Activated CD8-positive, alpha-beta memory T cell treated with anti-CD3 and anti-CD28 coated beads, Interleukin-2, amount 50 U/mL, for 1 hour (primary cell): Measurements from ENCODE around the gene LPCAT3.

Experiments
- DNase-seq: peaks from one replicate; pipeline ENCODE4 v3.0.0-alpha.2; 2020; ENCODE audit errors: extremely low read depth

LPCAT3 gene

DNA sequence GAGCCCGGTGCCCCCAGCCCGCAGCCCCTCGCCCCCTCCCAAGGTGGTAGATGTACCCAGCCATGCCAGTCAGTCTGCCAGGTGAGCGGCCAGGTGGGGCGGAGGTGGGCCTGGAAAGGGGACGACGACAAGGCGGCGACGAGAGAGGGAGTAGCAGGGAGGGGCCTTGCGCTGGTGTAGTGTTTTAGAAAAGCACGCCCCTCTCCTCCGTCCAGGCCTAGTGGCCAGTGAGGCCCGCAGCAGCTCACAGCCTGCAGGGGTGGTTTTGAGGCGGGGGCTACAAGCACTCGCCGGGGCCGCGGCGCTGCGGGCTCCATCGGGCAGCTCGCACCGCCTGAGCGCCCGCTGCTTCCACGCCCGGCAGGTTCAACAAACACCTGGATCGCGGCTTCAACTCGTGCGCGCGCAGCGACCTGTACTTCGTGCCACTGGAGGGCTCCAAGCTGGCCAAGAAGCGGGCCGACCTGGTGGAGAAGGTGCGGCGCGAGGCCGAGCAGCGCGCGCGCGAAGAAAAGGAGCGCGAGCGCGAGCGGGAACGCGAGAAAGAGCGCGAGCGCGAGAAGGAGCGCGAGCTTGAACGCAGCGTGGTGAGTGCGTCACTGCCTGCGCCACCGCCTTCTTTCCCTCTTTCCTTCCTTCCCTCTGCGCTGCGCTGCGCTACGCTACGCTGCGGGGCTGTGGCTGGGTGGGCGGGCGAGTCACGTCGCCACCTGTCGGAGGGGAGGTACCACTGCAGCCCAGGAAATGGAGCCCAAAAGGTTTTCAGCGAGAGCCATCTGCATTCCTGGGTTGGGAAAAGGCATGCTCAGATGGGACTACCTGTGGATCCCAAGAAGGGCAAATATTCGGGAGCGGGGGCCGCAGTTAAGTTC is 80.6 kb downstream of the LPCAT3 start:
- DNase-seq: peak; percentile 79

DNA sequence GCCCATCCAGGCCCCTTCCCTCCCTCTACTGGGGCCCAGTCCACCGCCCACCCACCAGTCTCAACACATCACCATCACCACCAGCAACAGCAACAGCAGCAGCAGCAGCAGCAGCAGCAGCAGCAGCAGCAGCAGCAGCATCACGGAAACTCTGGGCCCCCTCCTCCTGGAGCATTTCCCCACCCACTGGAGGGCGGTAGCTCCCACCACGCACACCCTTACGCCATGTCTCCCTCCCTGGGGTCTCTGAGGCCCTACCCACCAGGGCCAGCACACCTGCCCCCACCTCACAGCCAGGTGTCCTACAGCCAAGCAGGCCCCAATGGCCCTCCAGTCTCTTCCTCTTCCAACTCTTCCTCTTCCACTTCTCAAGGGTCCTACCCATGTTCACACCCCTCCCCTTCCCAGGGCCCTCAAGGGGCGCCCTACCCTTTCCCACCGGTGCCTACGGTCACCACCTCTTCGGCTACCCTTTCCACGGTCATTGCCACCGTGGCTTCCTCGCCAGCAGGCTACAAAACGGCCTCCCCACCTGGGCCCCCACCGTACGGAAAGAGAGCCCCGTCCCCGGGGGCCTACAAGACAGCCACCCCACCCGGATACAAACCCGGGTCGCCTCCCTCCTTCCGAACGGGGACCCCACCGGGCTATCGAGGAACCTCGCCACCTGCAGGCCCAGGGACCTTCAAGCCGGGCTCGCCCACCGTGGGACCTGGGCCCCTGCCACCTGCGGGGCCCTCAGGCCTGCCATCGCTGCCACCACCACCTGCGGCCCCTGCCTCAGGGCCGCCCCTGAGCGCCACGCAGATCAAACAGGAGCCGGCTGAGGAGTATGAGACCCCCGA is 81.4 kb downstream of the LPCAT3 start:
- no peak for DNase-seq

DNA sequence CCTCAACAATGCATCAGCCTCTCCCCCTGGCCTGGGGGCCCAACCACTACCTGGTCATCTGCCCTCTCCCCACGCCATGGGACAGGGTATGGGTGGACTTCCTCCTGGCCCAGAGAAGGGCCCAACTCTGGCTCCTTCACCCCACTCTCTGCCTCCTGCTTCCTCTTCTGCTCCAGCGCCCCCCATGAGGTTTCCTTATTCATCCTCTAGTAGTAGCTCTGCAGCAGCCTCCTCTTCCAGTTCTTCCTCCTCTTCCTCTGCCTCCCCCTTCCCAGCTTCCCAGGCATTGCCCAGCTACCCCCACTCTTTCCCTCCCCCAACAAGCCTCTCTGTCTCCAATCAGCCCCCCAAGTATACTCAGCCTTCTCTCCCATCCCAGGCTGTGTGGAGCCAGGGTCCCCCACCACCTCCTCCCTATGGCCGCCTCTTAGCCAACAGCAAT is 82.1 kb downstream of the LPCAT3 start:
- no peak for DNase-seq

DNA sequence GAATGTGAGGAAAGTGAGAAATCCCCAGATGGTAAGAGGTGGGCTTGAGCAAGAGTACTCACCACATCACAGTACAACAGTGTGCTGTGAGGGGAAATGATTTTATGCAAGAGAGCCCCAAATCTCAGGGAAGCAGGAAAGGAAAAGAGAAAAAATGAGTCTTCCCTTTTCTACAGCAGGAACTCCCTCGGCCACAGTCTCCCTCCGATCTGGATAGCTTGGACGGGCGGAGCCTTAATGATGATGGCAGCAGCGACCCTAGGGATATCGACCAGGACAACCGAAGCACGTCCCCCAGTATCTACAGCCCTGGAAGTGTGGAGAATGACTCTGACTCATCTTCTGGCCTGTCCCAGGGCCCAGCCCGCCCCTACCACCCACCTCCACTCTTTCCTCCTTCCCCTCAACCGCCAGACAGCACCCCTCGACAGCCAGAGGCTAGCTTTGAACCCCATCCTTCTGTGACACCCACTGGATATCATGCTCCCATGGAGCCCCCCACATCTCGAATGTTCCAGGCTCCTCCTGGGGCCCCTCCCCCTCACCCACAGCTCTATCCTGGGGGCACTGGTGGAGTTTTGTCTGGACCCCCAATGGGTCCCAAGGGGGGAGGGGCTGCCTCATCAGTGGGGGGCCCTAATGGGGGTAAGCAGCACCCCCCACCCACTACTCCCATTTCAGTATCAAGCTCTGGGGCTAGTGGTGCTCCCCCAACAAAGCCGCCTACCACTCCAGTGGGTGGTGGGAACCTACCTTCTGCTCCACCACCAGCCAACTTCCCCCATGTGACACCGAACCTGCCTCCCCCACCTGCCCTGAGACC is 82.7 kb downstream of the LPCAT3 start:
- no peak for DNase-seq

DNA sequence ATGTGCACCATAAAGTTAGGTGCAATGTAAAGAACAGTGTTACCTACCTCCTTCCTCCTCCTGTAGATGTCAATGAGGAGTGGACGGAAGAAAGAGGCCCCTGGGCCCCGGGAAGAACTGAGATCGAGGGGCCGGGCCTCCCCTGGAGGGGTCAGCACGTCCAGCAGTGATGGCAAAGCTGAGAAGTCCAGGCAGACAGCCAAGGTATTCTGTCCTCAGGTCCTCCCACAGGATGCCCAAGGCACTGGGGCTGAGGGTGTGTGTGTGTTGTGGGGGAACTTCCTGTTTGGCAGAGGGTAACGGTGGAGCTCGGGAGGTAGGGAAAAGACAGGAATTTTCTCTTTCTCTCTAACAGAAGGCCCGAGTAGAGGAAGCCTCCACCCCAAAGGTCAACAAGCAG is 84.2 kb downstream of the LPCAT3 start:
- DNase-seq: no peak

DNA sequence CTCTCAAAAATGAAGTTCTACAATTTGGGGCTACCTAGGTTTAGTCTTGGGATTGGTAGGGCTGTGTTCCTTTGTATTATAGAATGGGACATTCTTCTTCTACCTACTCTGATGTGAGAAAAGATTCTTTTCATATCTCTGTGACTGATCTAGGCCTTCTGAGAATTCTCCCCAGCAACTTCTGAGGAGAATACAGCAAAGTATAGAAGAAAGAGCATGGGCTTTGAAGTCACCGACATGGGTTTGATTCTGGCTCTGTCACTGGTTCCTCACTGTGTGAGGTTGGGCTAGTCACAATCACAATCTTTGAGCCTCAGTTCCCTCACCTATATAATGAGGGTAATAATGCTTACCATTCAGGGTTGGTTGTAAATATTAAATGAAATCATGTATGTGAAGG is 85.5 kb downstream of the LPCAT3 start:
- DNase-seq: no peak

DNA sequence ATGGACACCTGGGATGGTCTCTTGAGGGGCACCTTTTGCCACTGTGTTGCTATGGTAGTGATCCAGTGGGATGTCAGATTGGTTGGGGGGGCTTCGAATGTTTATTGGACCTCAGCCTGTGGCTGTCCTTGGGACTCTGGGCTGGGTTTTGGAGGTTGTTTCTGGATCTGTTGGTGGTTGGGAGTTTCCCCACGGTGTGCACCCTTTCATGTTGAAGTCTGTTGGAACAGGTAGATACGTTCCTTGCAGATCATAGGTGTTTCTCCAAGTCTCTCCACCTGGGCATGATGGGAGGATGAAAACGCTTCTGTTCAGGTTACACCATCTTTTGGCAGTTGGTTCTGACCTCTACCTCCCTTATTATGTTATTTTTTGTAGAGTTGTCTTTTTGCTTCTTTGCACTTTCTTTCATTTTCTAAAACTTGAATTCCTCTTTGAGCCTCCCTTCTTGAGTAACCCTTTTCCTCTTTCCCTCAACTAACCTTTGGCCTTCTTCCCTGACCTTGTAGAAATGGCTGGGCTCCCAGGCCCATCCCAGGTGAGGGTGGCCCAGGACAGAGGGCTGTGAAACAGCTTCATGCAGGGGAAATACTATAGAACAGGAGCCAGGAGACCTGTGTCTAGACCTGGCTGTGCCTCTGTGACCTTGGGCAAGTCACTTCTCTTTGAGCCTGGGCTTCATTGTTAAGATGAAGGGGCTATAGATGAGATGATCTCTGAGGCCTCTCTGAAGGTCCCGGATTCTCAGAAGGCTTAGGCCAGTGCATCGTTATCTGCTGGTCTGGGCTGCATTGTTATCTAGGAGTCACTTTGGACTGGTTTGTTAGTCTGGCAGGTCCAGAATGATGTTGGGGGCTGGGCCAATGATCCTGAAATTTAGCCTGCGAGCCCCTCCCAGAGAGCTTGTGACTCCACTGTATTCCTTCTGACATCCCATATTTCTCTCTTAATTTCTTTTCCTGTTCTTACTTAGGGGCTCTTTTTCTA is 88.5 kb downstream of the LPCAT3 start:
- no peak for DNase-seq

DNA sequence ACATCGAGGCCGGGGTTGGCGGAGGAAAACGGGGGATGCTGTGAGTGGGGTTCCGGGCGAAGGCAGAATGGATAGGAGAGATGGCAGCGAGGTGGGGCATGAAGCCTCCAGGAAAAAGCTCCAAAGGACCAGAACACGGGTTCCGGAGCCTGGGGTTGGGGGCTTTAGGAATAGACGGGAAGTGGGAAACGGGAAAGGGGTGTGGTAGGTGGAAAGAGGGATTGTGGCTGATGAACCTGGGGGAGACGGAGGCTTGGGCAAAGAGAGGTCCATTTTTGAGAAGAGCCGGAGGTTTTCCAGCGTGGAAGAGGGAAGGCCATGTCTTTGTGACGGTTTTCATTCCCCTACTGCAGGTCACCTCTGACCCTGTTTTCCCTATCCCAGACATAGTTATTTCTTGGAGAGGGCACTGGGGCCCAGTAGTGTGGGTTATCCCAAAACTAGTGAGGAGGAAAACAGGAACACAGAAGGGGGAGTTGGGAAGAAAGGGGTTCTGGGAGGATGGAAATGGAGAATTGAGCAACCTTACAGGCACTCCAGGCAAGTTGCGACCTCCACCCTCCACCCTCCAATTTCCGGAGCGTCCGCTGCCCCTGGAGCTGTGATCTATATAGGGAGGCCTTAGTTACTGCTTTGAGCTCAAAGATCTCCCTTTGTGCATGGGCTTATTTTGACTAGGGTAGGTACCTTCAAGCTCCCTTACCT is 89.4 kb downstream of the LPCAT3 start:
- no peak for DNase-seq

DNA sequence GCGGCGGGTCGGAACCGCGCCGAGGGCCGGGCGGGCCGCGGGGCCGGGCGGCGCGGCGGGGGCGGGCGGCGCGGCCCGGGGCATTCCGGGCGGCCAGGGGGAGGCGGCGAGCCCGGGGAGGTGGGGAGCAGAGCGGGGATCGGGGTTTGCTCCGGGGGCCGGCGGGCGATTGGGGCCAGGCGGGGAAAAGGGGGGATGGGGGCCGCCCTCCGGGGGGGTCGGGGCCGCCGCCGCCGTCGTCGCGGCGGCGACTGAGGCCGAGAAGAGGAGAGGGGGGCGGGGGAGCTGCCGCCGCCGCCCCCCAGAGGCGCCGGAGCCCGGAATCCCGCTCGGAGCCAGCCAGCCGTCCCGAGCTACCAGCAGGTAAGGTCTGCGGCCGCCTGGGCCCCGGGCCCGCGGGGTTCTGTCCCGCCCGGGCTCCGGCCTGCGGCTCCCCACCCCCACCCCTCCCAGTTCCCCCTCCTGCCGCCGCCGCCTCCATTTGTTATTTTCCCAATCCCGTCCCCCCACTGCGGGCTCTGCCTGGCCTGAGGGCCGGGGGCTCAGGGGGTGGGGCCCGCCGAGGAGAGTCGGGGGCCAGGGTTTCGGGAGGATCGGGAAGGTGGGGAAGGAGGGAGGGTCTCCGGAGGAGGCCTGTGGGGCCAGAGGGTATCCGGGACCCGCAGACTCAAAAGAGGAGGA is 90.1 kb downstream of the LPCAT3 start:
- DNase-seq: no peak

DNA sequence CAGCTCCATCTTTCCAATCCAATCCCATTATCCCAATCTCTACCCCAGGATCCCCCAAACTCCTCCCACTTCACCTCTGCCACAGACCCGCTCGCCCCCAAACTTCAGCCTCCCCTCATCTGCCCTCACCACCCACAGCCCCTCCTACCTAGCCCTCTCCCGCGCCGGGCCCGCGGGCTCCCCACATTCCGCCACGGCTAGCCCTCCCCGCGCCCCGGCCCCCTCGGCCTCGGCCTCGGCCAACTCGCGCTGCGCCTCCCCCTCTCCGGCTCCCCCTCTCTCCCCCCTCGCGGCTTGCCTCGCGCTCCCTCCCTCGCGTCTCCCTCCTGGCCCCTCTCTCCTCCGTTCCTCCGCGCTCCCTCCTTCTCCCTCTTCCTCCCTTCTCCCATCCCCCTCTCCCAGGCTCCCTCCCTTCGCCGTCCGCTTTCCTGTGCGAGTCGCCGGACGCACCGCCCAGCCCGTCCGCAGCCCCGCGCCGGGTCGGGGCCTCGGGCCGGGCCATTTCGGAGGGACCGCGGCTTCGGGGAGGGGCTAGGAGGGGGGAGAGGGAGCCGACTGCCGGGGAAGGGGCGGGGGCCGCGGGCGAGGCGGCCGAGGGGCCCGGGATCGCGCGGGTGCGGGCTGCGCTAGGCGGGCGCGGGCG is 90.8 kb downstream of the LPCAT3 start, which contains the start of gene ATN1:
Gene ATN1 (plus strand): TSS at position 581 of the 643 bp plus-strand sequence. CDS start 6,043 bp downstream, outside the sequence.
- no peak for DNase-seq
